HEK293 (cell line): ENCODE results near the gene KBTBD12.

Source experiments
- CTCF ChIA-PET: fragments of 350-600 bp; formaldehyde crosslinking; extraction: SDS; loops from one replicate; lab custom pipeline; 2021; ENCODE audit warnings: antibody characterized with exemption; lab: Yijun Ruan, JAX
- POLR2A ChIA-PET: fragments of 300-600 bp; formaldehyde crosslinking; extraction: SDS; loops from one replicate; lab custom pipeline; 2020; ENCODE audit warnings: antibody characterized with exemption, inconsistent platforms; lab: Yijun Ruan, JAX
- H3K27ac ChIP-seq: fragments of 200-500 bp; sonication (Bioruptor generic); 2 replicates; pipeline ENCODE4 v1.5.1; 2014; ENCODE audit warnings: low read depth, low read length, control low read depth, inconsistent platforms; ENCODE audit errors: extremely low read depth
- H3K36me3 ChIP-seq, 2 experiments: fragments of 200-500 bp in 1 of 2; sonication (Bioruptor generic) in 1 of 2; 1 replicate in 1 of 2; 2 replicates in 1 of 2; pipeline ENCODE4 v1.5.1; 2014 to 2017; ENCODE audit warnings: inconsistent platforms in 2 of 2, low read length in 2 of 2; ENCODE audit not compliant: control insufficient read depth in 2 of 2, insufficient read depth in 1 of 2
- H3K4me1 ChIP-seq: fragments of 200-500 bp; sonication (Bioruptor generic); 2 replicates; pipeline ENCODE4 v1.5.1; 2014; ENCODE audit warnings: mild to moderate bottlenecking, low read length, inconsistent platforms; ENCODE audit not compliant: control insufficient read depth, insufficient read depth
- H3K4me3 ChIP-seq: 2 replicates; pipeline ENCODE4 v1.5.1; 2011; ENCODE audit warnings: low read depth, mild to moderate bottlenecking, control low read depth, low read length, moderate library complexity
- H3K9me3 ChIP-seq: fragments of 200-500 bp; sonication (Bioruptor generic); 2 replicates; pipeline ENCODE4 v1.5.1; 2014; ENCODE audit warnings: low read depth, low read length, inconsistent platforms; ENCODE audit not compliant: control insufficient read depth, insufficient read depth
- AEBP2 ChIP-seq: fragments of 450-650 bp; formaldehyde crosslinking; IDR thresholded peaks from 2 replicates; pipeline ENCODE4 v1.5.1; 2016; ENCODE audit warnings: missing biosample characterization, missing genetic modification characterization, borderline replicate concordance
- KLF17 ChIP-seq: fragments of 450-650 bp; formaldehyde crosslinking; IDR thresholded peaks from 2 replicates; pipeline ENCODE4 v1.5.1; 2016; ENCODE audit warnings: missing biosample characterization, missing genetic modification characterization
- MYNN ChIP-seq: fragments of 450-650 bp; formaldehyde crosslinking; IDR thresholded peaks from 2 replicates; pipeline ENCODE4 v1.5.1; 2016; ENCODE audit warnings: missing biosample characterization, missing genetic modification characterization, borderline replicate concordance
- MZF1 ChIP-seq: fragments of 450-650 bp; formaldehyde crosslinking; IDR thresholded peaks from 2 replicates; pipeline ENCODE4 v1.5.1; 2017; ENCODE audit warnings: missing biosample characterization, missing genetic modification characterization, borderline replicate concordance
- SP2 ChIP-seq: fragments of 450-650 bp; formaldehyde crosslinking; IDR thresholded peaks from 2 replicates; pipeline ENCODE4 v1.5.1; 2016; ENCODE audit warnings: missing biosample characterization, missing genetic modification characterization
- YY2 ChIP-seq: fragments of 450-650 bp; formaldehyde crosslinking; IDR thresholded peaks from 2 replicates; pipeline ENCODE4 v1.5.1; 2016; ENCODE audit warnings: missing biosample characterization, missing genetic modification characterization
- ZBTB7A ChIP-seq: fragments of 450-650 bp; formaldehyde crosslinking; IDR thresholded peaks from 2 replicates; pipeline ENCODE4 v1.5.1; 2016; ENCODE audit warnings: low read depth, missing biosample characterization, missing genetic modification characterization
- ZFHX2 ChIP-seq: fragments of 450-650 bp; formaldehyde crosslinking; conservative IDR thresholded peaks from 2 replicates; pipeline ENCODE4 v1.5.1; 2016; ENCODE audit warnings: missing biosample characterization, missing genetic modification characterization
- ZNF112 ChIP-seq: fragments of 450-650 bp; formaldehyde crosslinking; IDR thresholded peaks from 2 replicates; pipeline ENCODE4 v1.5.0; 2017; ENCODE audit warnings: missing biosample characterization, missing genetic modification characterization
- ZNF146 ChIP-seq: fragments of 450-650 bp; formaldehyde crosslinking; IDR thresholded peaks from 2 replicates; pipeline ENCODE4 v1.5.1; 2016; ENCODE audit warnings: missing biosample characterization, missing genetic modification characterization
- ZNF148 ChIP-seq: fragments of 450-650 bp; formaldehyde crosslinking; IDR thresholded peaks from 2 replicates; pipeline ENCODE4 v1.5.0; 2017; ENCODE audit warnings: missing biosample characterization, missing genetic modification characterization, borderline replicate concordance
- ZNF184 ChIP-seq: fragments of 450-650 bp; IDR thresholded peaks from 2 replicates; pipeline ENCODE4 v1.5.1; 2018; ENCODE audit warnings: missing biosample characterization, mild to moderate bottlenecking, missing genetic modification characterization
- ZNF354C ChIP-seq: fragments of 450-650 bp; formaldehyde crosslinking; IDR thresholded peaks from 2 replicates; pipeline ENCODE4 v1.5.1; 2016; ENCODE audit warnings: missing biosample characterization, missing genetic modification characterization, low read depth, borderline replicate concordance
- ZNF394 ChIP-seq: fragments of 450-650 bp; formaldehyde crosslinking; IDR thresholded peaks from 2 replicates; pipeline ENCODE4 v1.5.1; 2016; ENCODE audit warnings: missing biosample characterization, missing genetic modification characterization, mild to moderate bottlenecking, moderate library complexity, borderline replicate concordance
- ZNF404 ChIP-seq: fragments of 450-650 bp; formaldehyde crosslinking; IDR thresholded peaks from 2 replicates; pipeline ENCODE4 v1.5.1; 2017; ENCODE audit warnings: missing biosample characterization, missing genetic modification characterization
- ZNF549 ChIP-seq: fragments of 450-650 bp; IDR thresholded peaks from 2 replicates; pipeline ENCODE4 v1.5.1; 2018; ENCODE audit warnings: missing biosample characterization, missing genetic modification characterization, mild to moderate bottlenecking, inconsistent platforms, moderate library complexity
- ZNF560 ChIP-seq: fragments of 450-650 bp; formaldehyde crosslinking; IDR thresholded peaks from 2 replicates; pipeline ENCODE4 v1.5.1; 2017; ENCODE audit warnings: missing biosample characterization, missing genetic modification characterization, borderline replicate concordance
- ZNF596 ChIP-seq: fragments of 450-650 bp; IDR thresholded peaks from 2 replicates; pipeline ENCODE4 v1.5.0; 2018; ENCODE audit warnings: missing biosample characterization, mild to moderate bottlenecking, missing genetic modification characterization, moderate library complexity
- ZNF621 ChIP-seq: fragments of 450-650 bp; formaldehyde crosslinking; IDR thresholded peaks from 2 replicates; pipeline ENCODE4 v1.5.1; 2017; ENCODE audit warnings: missing biosample characterization, missing genetic modification characterization
- ZNF768 ChIP-seq: fragments of 450-650 bp; formaldehyde crosslinking; IDR thresholded peaks from 2 replicates; pipeline ENCODE4 v1.5.1; 2018; ENCODE audit warnings: missing biosample characterization, mild to moderate bottlenecking, missing genetic modification characterization

KBTBD12 gene

GRCh38 chr3:127887321-127887720, 27.7 kb upstream of the KBTBD12 start:
- no peaks in the 10 kb centered on the region for H3K4me1 ChIP-seq
- CTCF ChIA-PET: no interaction called here
- no peak overlapping the region for H3K27ac ChIP-seq
- H3K36me3 ChIP-seq: no peaks in the 10 kb centered on the region
- POLR2A ChIA-PET: no interaction called here
- no peak for TF ChIP-seq AEBP2 (tag by site-specific recombination)
- TF ChIP-seq ZNF404 (tag by site-specific recombination): no peak
- no peak for TF ChIP-seq ZBTB7A (tag by site-specific recombination)
- no peak for TF ChIP-seq ZNF621 (tag by site-specific recombination)
- no peak for TF ChIP-seq ZFHX2
- no peak overlapping the region for H3K4me3 ChIP-seq
- H3K9me3 ChIP-seq: no peaks in the 10 kb centered on the region

DNA sequence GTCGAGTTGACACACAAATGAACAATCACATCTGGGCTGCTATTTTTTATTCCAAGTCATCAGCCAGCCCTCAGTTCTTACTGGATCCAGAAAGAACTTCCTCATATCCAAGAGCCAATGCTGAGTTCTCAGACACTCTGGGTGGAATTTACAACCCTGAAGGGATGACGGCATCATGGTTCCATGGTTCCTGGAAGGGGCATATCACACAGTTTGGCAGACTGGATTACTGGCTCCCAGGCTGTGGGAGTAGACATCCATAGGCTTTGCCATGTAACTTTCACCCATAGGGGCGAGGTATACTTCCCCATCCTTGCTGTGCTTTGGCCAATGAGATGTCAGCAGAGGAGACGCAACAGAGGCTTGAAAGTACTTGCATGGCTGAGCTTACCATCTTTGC, 26.9 kb upstream of the KBTBD12 start:
- ChIA-PET POLR2A (no interaction called here), CTCF (no interaction called here)
- Histone ChIP-seq H3K4me1 (no peaks in the 10 kb centered on the region), H3K4me3 (no peak overlapping the region), H3K27ac (no peak overlapping the region), H3K9me3 (no peaks in the 10 kb centered on the region), H3K36me3 (no peaks in the 10 kb centered on the region)
- TF ChIP-seq ZNF768 (tag by site-specific recombination) (no peak), ZNF146 (no peak), SP2 (tag by site-specific recombination) (no peak), ZNF184 (tag by site-specific recombination) (no peak), MZF1 (no peak), ZNF560 (tag by site-specific recombination) (no peak), ZNF112 (tag by site-specific recombination) (no peak), KLF17 (tag by site-specific recombination) (no peak), ZNF596 (no peak), ZNF549 (tag by site-specific recombination) (no peak), ZNF354C (tag by site-specific recombination) (no peak), ZNF148 (no peak), ZNF394 (tag by site-specific recombination) (no peak), MYNN (tag by site-specific recombination) (no peak), YY2 (no peak)
